H1 (cell line): ENCODE results near the gene EML1. TPM values are rescaled to one million over a fixed set of nuclear protein-coding genes. Genes with fewer than 3 reads are reported as not detected.

Experiments used
- CTCF ChIA-PET: fragments of 300-600 bp; sonication (Branson Sonifier 250); formaldehyde crosslinking; loops from one replicate; lab custom pipeline; 2021; ENCODE audit not compliant: partially characterized antibody; lab: Charles Lee
- POLR2A ChIA-PET: fragments of 300-600 bp; sonication (Branson Sonifier 250); formaldehyde crosslinking; loops from one replicate; lab custom pipeline; 2021; ENCODE audit warnings: inconsistent platforms; ENCODE audit not compliant: partially characterized antibody; lab: Charles Lee
- DNase-seq, 2 experiments: peaks; one replicate each; pipeline versions ENCODE4 v3.0.0 to v3.0.0-alpha.2; 2010 to 2022; ENCODE audit warnings: low spot score in 2 of 2, low read depth in 1 of 2, mixed read lengths in 1 of 2
- FAIRE-seq: peaks from 2 replicates; lab custom pipeline; 2011; peaks lifted over from hg19 to GRCh38; lab: Jason Lieb, UNC
- H2AFZ ChIP-seq: 2 replicates; pipeline ENCODE4 v1.8.1; 2012; ENCODE audit warnings: low read length, inconsistent platforms
- H2AK5ac ChIP-seq: 2 replicates; pipeline ENCODE4 v1.6.1; 2013; ENCODE audit warnings: low read depth, low read length
- H2BK120ac ChIP-seq: replicated peaks from 2 replicates; pipeline ENCODE3; 2013; ENCODE audit warnings: low read depth, low read length, inconsistent platforms
- H2BK12ac ChIP-seq: 2 replicates; pipeline ENCODE4 v1.6.1; 2013; ENCODE audit warnings: low read depth, low read length
- H2BK15ac ChIP-seq: 2 replicates; pipeline ENCODE4 v1.6.1; 2013; ENCODE audit warnings: low read length
- H2BK20ac ChIP-seq: 2 replicates; pipeline ENCODE4 v1.6.1; 2013; ENCODE audit warnings: low read length
- H2BK5ac ChIP-seq: 2 replicates; pipeline ENCODE4 v1.6.1; 2013; ENCODE audit warnings: low read depth, low read length
- H3K14ac ChIP-seq: 2 replicates; pipeline ENCODE4 v1.6.1; 2013; ENCODE audit warnings: inconsistent platforms; ENCODE audit not compliant: insufficient read length
- H3K18ac ChIP-seq: 2 replicates; pipeline ENCODE4 v1.6.1; 2013; ENCODE audit warnings: low read length; ENCODE audit errors: extremely low read depth
- H3K23ac ChIP-seq: 2 replicates; pipeline ENCODE4 v1.6.1; 2013; ENCODE audit warnings: inconsistent platforms; ENCODE audit not compliant: insufficient read length
- H3K23me2 ChIP-seq: 2 replicates; pipeline ENCODE4 v1.6.1; 2013; ENCODE audit warnings: low read depth, low read length
- H3K27ac ChIP-seq: 2 replicates; pipeline ENCODE4 v1.6.1; 2011; ENCODE audit warnings: low read depth, low read length, inconsistent platforms
- H3K27me3 ChIP-seq, 4 experiments: replicated peaks in 1 of 4; 1 replicate in 1 of 4; 2 replicates in 3 of 4; pipeline versions ENCODE4 v1.6.1 to v1.8.1; 2011 to 2013; ENCODE audit warnings: low read length in 3 of 4, mild to moderate bottlenecking in 3 of 4, inconsistent platforms in 2 of 4, mixed read lengths in 2 of 4, moderate library complexity in 1 of 4; ENCODE audit not compliant: control insufficient read depth in 3 of 4, insufficient read depth in 3 of 4; ENCODE audit errors: extremely low read depth in 1 of 4
- H3K36me3 ChIP-seq, 4 experiments: 2 replicates each; pipeline versions ENCODE4 v1.6.1 to v1.8.1; 2011 to 2013; ENCODE audit warnings: mild to moderate bottlenecking in 4 of 4, low read length in 3 of 4, moderate library complexity in 2 of 4, control low read depth in 1 of 4, inconsistent platforms in 1 of 4; ENCODE audit not compliant: insufficient read depth in 4 of 4, control insufficient read depth in 2 of 4
- H3K4ac ChIP-seq: replicated peaks from 2 replicates; pipeline ENCODE3; 2013; ENCODE audit warnings: low read length, low read depth, mixed read lengths, inconsistent platforms; ENCODE audit not compliant: insufficient read length
- H3K4me1 ChIP-seq, 4 experiments: replicated peaks in 1 of 4; 1 replicate in 1 of 4; 2 replicates in 3 of 4; pipeline versions ENCODE4 v1.6.1 to v1.8.1; 2011 to 2013; ENCODE audit warnings: low read length in 3 of 4, inconsistent platforms in 2 of 4, mixed read lengths in 1 of 4; ENCODE audit not compliant: insufficient read depth in 4 of 4, control insufficient read depth in 3 of 4
- H3K4me2 ChIP-seq, 2 experiments: 2 replicates each; pipeline versions ENCODE4 v1.6.1 to v1.8.1; 2011 to 2013; ENCODE audit warnings: low read depth in 2 of 2, low read length in 2 of 2, control low read depth in 1 of 2, inconsistent platforms in 1 of 2, mild to moderate bottlenecking in 1 of 2; ENCODE audit not compliant: insufficient read depth in 1 of 2
- H3K4me3 ChIP-seq, 4 experiments: fragments of 200-600, 300-600 bp in 1 of 4; sonication (generic), shearing (Covaris generic), sonication (Bioruptor Twin) in 1 of 4; 2 replicates each; pipeline versions ENCODE4 v1.5.1 to v1.8.1; 2011 to 2016; ENCODE audit warnings: low read length in 4 of 4, low read depth in 3 of 4, control low read depth in 2 of 4, inconsistent platforms in 2 of 4, mild to moderate bottlenecking in 2 of 4, mixed read lengths in 1 of 4, moderate library complexity in 1 of 4; ENCODE audit not compliant: insufficient read depth in 2 of 4; ENCODE audit errors: extremely low read depth in 1 of 4
- H3K56ac ChIP-seq: replicated peaks from 2 replicates; pipeline ENCODE3; 2013; ENCODE audit warnings: low read depth, mild to moderate bottlenecking, mixed read lengths, low read length, inconsistent platforms; ENCODE audit not compliant: insufficient read length
- H3K79me1 ChIP-seq: 2 replicates; pipeline ENCODE4 v1.6.1; 2013; ENCODE audit warnings: low read depth, low read length, control low read depth
- H3K79me2 ChIP-seq, 2 experiments: 2 replicates each; pipeline versions ENCODE4 v1.6.1 to v1.8.1; 2012 to 2013; ENCODE audit warnings: low read length in 2 of 2, mild to moderate bottlenecking in 2 of 2, inconsistent platforms in 1 of 2; ENCODE audit not compliant: insufficient read depth in 2 of 2, control insufficient read depth in 1 of 2
- H3K9ac ChIP-seq, 4 experiments: replicated peaks in 1 of 4; 1 replicate in 1 of 4; 2 replicates in 3 of 4; pipeline versions ENCODE4 v1.6.1 to v1.8.1; 2011 to 2013; ENCODE audit warnings: low read depth in 3 of 4, low read length in 3 of 4, control low read depth in 2 of 4, mild to moderate bottlenecking in 2 of 4, moderate library complexity in 2 of 4, inconsistent platforms in 1 of 4; ENCODE audit errors: extremely low read depth in 1 of 4
- H3K9me3 ChIP-seq, 2 experiments: 2 replicates each; pipeline versions ENCODE4 v1.6.1 to v1.8.1; 2012 to 2013; ENCODE audit warnings: mild to moderate bottlenecking in 2 of 2, moderate library complexity in 2 of 2, control low read depth in 1 of 2, inconsistent platforms in 1 of 2, low read depth in 1 of 2, low read length in 1 of 2, mixed read lengths in 1 of 2; ENCODE audit not compliant: insufficient read depth in 2 of 2
- H4K20me1 ChIP-seq, 2 experiments: replicated peaks in 1 of 2; 2 replicates each; pipeline versions ENCODE3 to v1.8.1; 2011 to 2013; ENCODE audit warnings: inconsistent platforms in 2 of 2, low read length in 2 of 2, mild to moderate bottlenecking in 1 of 2; ENCODE audit not compliant: insufficient read depth in 2 of 2, control insufficient read depth in 1 of 2
- H4K5ac ChIP-seq: 2 replicates; pipeline ENCODE4 v1.6.1; 2013; ENCODE audit warnings: low read length, low read depth, mixed read lengths, inconsistent platforms; ENCODE audit not compliant: insufficient read length
- H4K8ac ChIP-seq: 2 replicates; pipeline ENCODE4 v1.8.0; 2013; ENCODE audit warnings: mild to moderate bottlenecking, moderate library complexity, low read length, inconsistent platforms; ENCODE audit not compliant: insufficient read depth; ENCODE audit errors: extremely low read depth
- H4K91ac ChIP-seq: replicated peaks from 2 replicates; pipeline ENCODE3; 2013; ENCODE audit warnings: low read length, mixed read lengths, inconsistent platforms; ENCODE audit not compliant: insufficient read length
- FOSL1 ChIP-seq: IDR thresholded peaks from 2 replicates; pipeline ENCODE4 v1.6.1; 2011; ENCODE audit warnings: mild to moderate bottlenecking, low read depth, low read length, moderate library complexity; ENCODE audit not compliant: insufficient read depth
- PHF8 ChIP-seq: fragments of 200-600 bp; sonication (generic); conservative IDR thresholded peaks from 2 replicates; pipeline ENCODE4 v1.7.1; 2012; ENCODE audit warnings: low read depth, mild to moderate bottlenecking, inconsistent platforms, low read length, moderate library complexity
- TAF1 ChIP-seq: IDR thresholded peaks from 2 replicates; pipeline ENCODE4 v1.6.1; 2011; ENCODE audit warnings: mild to moderate bottlenecking, low read depth, low read length
- TBP ChIP-seq: IDR thresholded peaks from 2 replicates; pipeline ENCODE4 v1.6.1; 2011; ENCODE audit warnings: low read depth, low read length, improper control_type of control experiment
- WGBS, 2 experiments: shearing (Covaris generic) in 1 of 2; methylation state at CpG; one replicate each; pipeline versions ENCODE4 v1.1.6 to v1.1.7; 2013 to 2015; ENCODE audit warnings: low lambda C conversion rate in 2 of 2, mixed read lengths in 2 of 2, inconsistent platforms in 1 of 2, low coverage in 1 of 2, missing lambda C conversion rate in 1 of 2; ENCODE audit not compliant: insufficient replicate concordance in 2 of 2, insufficient coverage in 1 of 2, insufficient read length in 1 of 2; ENCODE audit errors: extremely low coverage in 1 of 2, missing lambda C conversion rate in 1 of 2; 5-methylcytosine and 5-hydroxymethylcytosine counted together
- polyA plus RNA-seq, 7 experiments: library from polyadenylated mRNA; depleted of rRNA in 3 of 7; stranded (reverse) in 5 of 7; unstranded in 2 of 7; fragments of >200 nt in 5 of 7; fragments of 200-250 nt in 2 of 7; gene quantifications; 1 replicate in 5 of 7; 2 replicates in 1 of 7; 4 replicates in 1 of 7; pipeline versions ENCODE4 v1.2.1 to v1.2.3, GENCODE V29; 2011 to 2013; ENCODE audit warnings: missing spikeins in 2 of 7, mixed read lengths in 2 of 7
- total RNA-seq: library from RNA; stranded (reverse); fragmentation: NEBNext Ultra II Directional; extraction: Animal tissue kit (Norgen Biotek cat#: 25700); gene quantifications from 2 replicates; pipeline ENCODE4 v1.2.1, GENCODE V29; 2021
- TF ChIP-seq, protein P1 (sequence below): IDR thresholded peaks from 2 replicates; pipeline ENCODE4 v1.6.1; 2012; ENCODE audit warnings: inconsistent platforms

EML1 gene
- total and polyA plus RNA-seq, 2 of the 8 experiments (the other 6 are each of a cell fraction or from before 2014, with no cell fraction given): 11.1 to 24.7 TPM

DNA sequence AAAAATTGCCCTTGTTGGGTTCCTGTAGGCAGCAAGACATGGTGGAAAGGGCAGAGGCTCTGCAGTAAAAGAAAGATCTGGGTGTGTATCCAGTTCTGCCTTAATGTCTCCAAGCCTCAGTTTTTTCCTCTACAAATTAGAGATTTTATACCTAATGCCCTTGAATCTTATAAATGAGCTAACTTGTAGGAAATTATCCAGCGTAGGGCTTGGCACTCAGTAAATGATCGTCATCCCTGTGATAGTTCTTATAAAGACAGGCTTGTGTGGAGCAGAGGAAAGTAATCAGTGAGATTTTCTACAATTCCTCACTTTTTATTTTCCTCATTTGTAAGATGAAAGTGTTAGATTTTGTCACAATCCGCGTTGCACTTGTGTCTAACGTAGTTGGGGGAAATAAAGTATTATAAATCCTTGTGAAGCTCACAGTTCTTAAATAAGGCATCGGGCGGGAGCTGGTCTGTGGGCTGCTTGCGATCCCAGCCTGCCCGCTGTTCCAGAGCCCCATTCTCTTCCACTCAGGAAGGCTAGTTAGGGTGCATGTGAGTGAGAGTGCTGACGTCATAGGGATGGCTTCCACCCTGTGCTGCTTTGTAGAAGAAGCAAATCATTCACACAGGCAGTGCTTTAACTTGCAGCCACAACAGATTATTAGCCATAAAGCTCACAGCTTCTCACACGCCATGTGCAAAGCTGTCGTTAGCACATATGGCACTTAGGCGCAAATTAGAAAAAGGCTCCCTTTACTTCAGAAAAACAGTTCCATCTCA, 87.6 kb downstream of the EML1 start:
- 90% methylated on average over 13 of the region's 13 CpGs; no CpG with 5 or more reads in 1 of the 2 experiments for WGBS, 2 experiments

More for the DNA sequence above, 87.6 kb downstream of the EML1 start:
- H2BK15ac ChIP-seq: no peak overlapping the region
- H3K4me2 ChIP-seq: no peak overlapping the region
- no peak overlapping the region for H3K18ac ChIP-seq
- no peak overlapping the region for H4K8ac ChIP-seq
- H2AK5ac ChIP-seq: no peak overlapping the region
- no peaks in the 10 kb centered on the region for H3K9me3 ChIP-seq
- H4K20me1 ChIP-seq: peaks cover 0 to 2% of the 10 kb centered on the region in 2 experiments
- no peak overlapping the region for H2BK20ac ChIP-seq
- no peak overlapping the region for H3K56ac ChIP-seq
- DNase-seq (no peak), FAIRE-seq (no peak)
- H2BK12ac ChIP-seq: no peak overlapping the region
- no peak overlapping the region for H4K91ac ChIP-seq
- H3K23me2 ChIP-seq: no peaks in the 10 kb centered on the region
- no peaks in the 10 kb centered on the region for H3K27me3 ChIP-seq
- H2BK5ac ChIP-seq: no peak overlapping the region
- peaks cover 8 to 21% (median 14%) of the 10 kb centered on the region in 4 experiments for H3K4me1 ChIP-seq
- ChIA-PET POLR2A (no interaction called here), CTCF (interaction anchor here (0.8 to 2.5 kb wide), 8 partner anchors 17 to 198 kb away, joined by 3 to 10 read pairs (median 4); no protein-coding TSS in a partner anchor)
- no peaks in the 10 kb centered on the region for H3K79me2 ChIP-seq
- H3K27ac ChIP-seq: no peak overlapping the region
- no peak overlapping the region for H3K4ac ChIP-seq
- H3K9ac ChIP-seq: no peak overlapping the region
- no peak overlapping the region for H2BK120ac ChIP-seq
- H3K79me1 ChIP-seq: peaks cover 2% of the 10 kb centered on the region; the same call in 1 of the 2 replicates
- H2AFZ ChIP-seq: no peak overlapping the region
- TF ChIP-seq TAF1: no peak
- TF ChIP-seq TBP: no peak
- no peak for TF ChIP-seq FOSL1
- TF ChIP-seq PHF8: no peak
- TF ChIP-seq, protein P1, sequence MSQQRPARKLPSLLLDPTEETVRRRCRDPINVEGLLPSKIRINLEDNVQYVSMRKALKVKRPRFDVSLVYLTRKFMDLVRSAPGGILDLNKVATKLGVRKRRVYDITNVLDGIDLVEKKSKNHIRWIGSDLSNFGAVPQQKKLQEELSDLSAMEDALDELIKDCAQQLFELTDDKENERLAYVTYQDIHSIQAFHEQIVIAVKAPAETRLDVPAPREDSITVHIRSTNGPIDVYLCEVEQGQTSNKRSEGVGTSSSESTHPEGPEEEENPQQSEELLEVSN: no peak
- H3K36me3 ChIP-seq: no peaks in the 10 kb centered on the region
- H3K4me3 ChIP-seq: no peak overlapping the region
- H3K23ac ChIP-seq: no peak overlapping the region
- H3K14ac ChIP-seq: no peak overlapping the region
- H4K5ac ChIP-seq: no peak overlapping the region
